GM18505 (cell line): ENCODE results near the gene ARHGEF10L.

Experiments
- ATAC-seq: cut with Tn5 transposase; IDR thresholded peaks from one replicate; pipeline ENCODE4 v1.9.1; 2021; ENCODE audit not compliant: unreplicated experiment
- POLR2A ChIP-seq: IDR thresholded peaks from 4 replicates; pipeline ENCODE4 v1.6.1; 2011; ENCODE audit warnings: borderline replicate concordance; ENCODE audit not compliant: insufficient read depth, insufficient read length; ENCODE audit errors: extremely low read depth

The ARHGEF10L gene

GRCh38 chr1:17531682-17532487, 7.6 kb upstream of the ARHGEF10L start:
- no peak for ATAC-seq
- no peak for TF ChIP-seq POLR2A

GRCh38 chr1:17533201-17533600, 6.3 kb upstream of the ARHGEF10L start:
- no peak for TF ChIP-seq POLR2A
- no peak for ATAC-seq

GRCh38 chr1:17535300-17535936, 4.1 kb upstream of the ARHGEF10L start:
- no peak for ATAC-seq
- no peak for TF ChIP-seq POLR2A

GRCh38 chr1:17538010-17538409, 1.5 kb upstream of the ARHGEF10L start:
- no peak for TF ChIP-seq POLR2A
- no peak for ATAC-seq

GRCh38 chr1:17538428-17539117, 925 bp upstream of the ARHGEF10L start:
- ATAC-seq = no peak
- TF ChIP-seq POLR2A = no peak

- ATAC-seq = no peak
- no peak for TF ChIP-seq POLR2A
Observed at GRCh38 chr1:17539118-17539476, 401 bp upstream of the ARHGEF10L start.

GRCh38 chr1:17540255-17541001, 930 bp downstream of the ARHGEF10L start:
- TF ChIP-seq POLR2A = no peak
- ATAC-seq = no peak

GRCh38 chr1:17542645-17543044, 3.1 kb downstream of the ARHGEF10L start:
- no peak for TF ChIP-seq POLR2A

GRCh38 chr1:17544776-17545350, 5.4 kb downstream of the ARHGEF10L start:
- TF ChIP-seq POLR2A = no peak
- no peak for ATAC-seq

More at GRCh38 chr1:17542645-17543044, 3.1 kb downstream of the ARHGEF10L start:
- no peak for ATAC-seq

- TF ChIP-seq POLR2A = no peak
- no peak for ATAC-seq
Observed at GRCh38 chr1:17545356-17545755, 5.9 kb downstream of the ARHGEF10L start.

- ATAC-seq = no peak
- TF ChIP-seq POLR2A = no peak
Observed at GRCh38 chr1:17546946-17547670, 7.6 kb downstream of the ARHGEF10L start.

GRCh38 chr1:17549384-17549783, 9.9 kb downstream of the ARHGEF10L start:
- ATAC-seq = no peak
- no peak for TF ChIP-seq POLR2A
